MM.1S (cell line): ENCODE measurements around the gene TMEM115.

Source experiments
- CTCF ChIP-seq: fragments of 300-600 bp; sonication (generic); IDR thresholded peaks from 2 replicates; pipeline ENCODE4 v1.5.1; 2016; ENCODE audit warnings: antibody characterized with exemption, low read length, mixed read lengths
- EZH2 ChIP-seq: fragments of 300-600 bp; sonication (generic); optimal IDR thresholded peaks from 2 replicates; pipeline ENCODE3; 2017; ENCODE audit warnings: low read depth, mild to moderate bottlenecking, antibody characterized with exemption, low read length, mixed read lengths
- EZH2phosphoT487 ChIP-seq: fragments of 300-600 bp; sonication (generic); IDR thresholded peaks from 2 replicates; pipeline ENCODE4 v1.6.1; 2018; ENCODE audit warnings: antibody characterized with exemption, low read length

DNA sequence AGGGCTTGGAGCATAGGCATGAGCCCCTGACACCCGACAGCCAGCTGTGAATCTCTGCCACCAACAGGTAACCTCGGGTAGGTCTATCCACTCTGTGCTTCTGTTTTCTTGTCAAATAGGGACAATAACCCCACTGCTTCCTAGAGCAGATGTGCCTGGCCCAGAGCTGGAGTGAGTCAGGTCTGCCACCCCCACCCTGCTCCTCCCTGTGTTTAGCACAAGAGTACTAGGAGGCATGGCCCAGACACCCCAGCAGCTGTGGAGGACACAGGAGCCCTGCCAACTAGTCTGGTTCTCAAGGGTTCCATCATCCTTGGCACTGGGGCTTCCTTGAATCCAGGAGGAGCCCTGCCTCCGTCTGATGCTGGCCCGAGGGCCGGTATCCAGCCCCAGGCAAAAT is 33.7 kb upstream of the TMEM115 start:
- TF ChIP-seq EZH2 (no peak), CTCF (no peak), EZH2phosphoT487 (no peak)
